ENCODE results near the gene ZNF101.

GRCh38 chr19:19655051-19655594 is 13.5 kb upstream of the ZNF101 start:
- TF ChIP-seq CTCF (IDR thresholded peaks at IDR 0.05) (no peak), POLR2A (IDR thresholded peaks at IDR 0.05) (no peak)

Measured in testis (tissue), 2 donors.